Neural cell (in vitro differentiated cells): ENCODE results near the gene OR6M1.

Experiments
- EP300 ChIP-seq: fragments of 450-650 bp; conservative IDR thresholded peaks from 2 replicates; pipeline ENCODE4 v1.6.1; 2014; ENCODE audit warnings: antibody characterized with exemption, mild to moderate bottlenecking, moderate library complexity; ENCODE audit not compliant: poor library complexity, severe bottlenecking
- EZH2 ChIP-seq: fragments of 200-600, 300-800 bp; shearing (Covaris generic), sonication (generic); IDR thresholded peaks from 2 replicates; pipeline ENCODE4 v1.6.1; 2014; ENCODE audit warnings: antibody characterized with exemption, low read length, borderline replicate concordance, mild to moderate bottlenecking; ENCODE audit not compliant: insufficient read depth, poor library complexity, severe bottlenecking
- POLR2AphosphoS5 ChIP-seq: IDR thresholded peaks from 2 replicates; pipeline ENCODE4 v1.6.1; 2012
- TF ChIP-seq, protein P1 (sequence below): fragments of 450-650 bp; IDR thresholded peaks from 2 replicates; pipeline ENCODE4 v1.5.1; 2014; ENCODE audit warnings: antibody characterized with exemption, mild to moderate bottlenecking, moderate library complexity; ENCODE audit not compliant: poor library complexity, severe bottlenecking

DNA sequence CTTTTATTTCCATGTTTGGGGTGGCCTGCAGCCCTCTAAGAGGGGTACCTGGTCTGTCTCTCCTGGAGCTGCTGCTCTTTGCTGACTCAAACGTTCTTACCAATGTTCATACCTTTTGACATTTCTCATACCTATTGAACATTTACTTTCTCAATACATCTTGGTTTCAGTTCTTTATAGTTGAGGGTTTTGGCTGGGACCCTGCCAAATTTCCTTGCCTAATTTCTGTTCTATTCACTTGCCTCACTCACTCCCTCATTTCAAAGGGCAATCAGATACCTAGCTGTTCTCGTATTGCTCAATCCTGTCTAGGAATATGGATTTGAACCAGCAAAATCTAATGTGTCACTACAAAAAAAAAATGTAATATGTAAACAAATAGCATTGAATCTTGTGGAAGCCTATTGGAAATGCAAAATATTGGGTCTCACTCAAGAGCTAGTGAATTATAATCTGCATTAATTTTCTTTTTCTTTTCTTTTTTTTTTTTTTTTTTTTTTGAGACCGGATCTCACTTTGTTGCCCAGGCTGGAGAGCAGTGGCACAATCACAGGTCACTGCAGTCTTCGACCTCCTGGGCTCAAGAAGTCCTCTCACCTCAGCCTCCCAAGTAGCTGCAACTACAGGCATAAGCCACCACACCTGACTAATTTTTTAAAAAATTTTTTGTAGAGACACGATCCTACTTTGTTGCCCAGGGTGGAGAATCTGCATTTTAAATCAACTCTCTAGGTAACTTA is 7.5 kb downstream of the OR6M1 start:
- TF ChIP-seq, protein P1, sequence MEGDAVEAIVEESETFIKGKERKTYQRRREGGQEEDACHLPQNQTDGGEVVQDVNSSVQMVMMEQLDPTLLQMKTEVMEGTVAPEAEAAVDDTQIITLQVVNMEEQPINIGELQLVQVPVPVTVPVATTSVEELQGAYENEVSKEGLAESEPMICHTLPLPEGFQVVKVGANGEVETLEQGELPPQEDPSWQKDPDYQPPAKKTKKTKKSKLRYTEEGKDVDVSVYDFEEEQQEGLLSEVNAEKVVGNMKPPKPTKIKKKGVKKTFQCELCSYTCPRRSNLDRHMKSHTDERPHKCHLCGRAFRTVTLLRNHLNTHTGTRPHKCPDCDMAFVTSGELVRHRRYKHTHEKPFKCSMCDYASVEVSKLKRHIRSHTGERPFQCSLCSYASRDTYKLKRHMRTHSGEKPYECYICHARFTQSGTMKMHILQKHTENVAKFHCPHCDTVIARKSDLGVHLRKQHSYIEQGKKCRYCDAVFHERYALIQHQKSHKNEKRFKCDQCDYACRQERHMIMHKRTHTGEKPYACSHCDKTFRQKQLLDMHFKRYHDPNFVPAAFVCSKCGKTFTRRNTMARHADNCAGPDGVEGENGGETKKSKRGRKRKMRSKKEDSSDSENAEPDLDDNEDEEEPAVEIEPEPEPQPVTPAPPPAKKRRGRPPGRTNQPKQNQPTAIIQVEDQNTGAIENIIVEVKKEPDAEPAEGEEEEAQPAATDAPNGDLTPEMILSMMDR, result no peak
- TF ChIP-seq POLR2AphosphoS5, result no peak
- no peak for TF ChIP-seq EZH2
- TF ChIP-seq EP300, result no peak
